Stimulated activated effector memory CD8-positive, alpha-beta T cell treated with anti-CD3 and anti-CD28 coated beads, Interleukin-12 subunit alpha, Interleukin-12 subunit beta, amount 100 ng/mL, for 72 hours (primary cell): ENCODE results near the gene TCF19.
"Not testable (repeated sequence)": the region's sequence is repeated elsewhere in the genome, so short reads cannot be mapped to it uniquely, and the experiment has no call there.

Experiments
- ATAC-seq: fragments of 150-1000 bp; cut with Tn5 transposase; 2 replicates; pipeline ENCODE4 v1.10.0; 2021
- DNase-seq, 2 donors: peaks; one replicate each; pipeline ENCODE4 v3.0.0; 2021 to 2022; ENCODE audit warnings: low spot score in 2 of 2
- H3K27ac Mint-ChIP-seq: one replicate; pipeline ENCODE4 v1.8.0; 2022; ENCODE audit warnings: mild to moderate bottlenecking, mixed read lengths
- H3K36me3 Mint-ChIP-seq: one replicate; pipeline ENCODE4 v1.8.0; 2022; ENCODE audit warnings: mild to moderate bottlenecking, mixed read lengths
- H3K4me1 Mint-ChIP-seq: one replicate; pipeline ENCODE4 v1.8.0; 2022; ENCODE audit warnings: mixed read lengths
- H3K4me3 Mint-ChIP-seq: one replicate; pipeline ENCODE4 v1.8.0; 2022; ENCODE audit warnings: mild to moderate bottlenecking, mixed read lengths
- H3K9me3 Mint-ChIP-seq: one replicate; pipeline ENCODE4 v1.8.0; 2022; ENCODE audit warnings: mixed read lengths

Gene TCF19

DNA sequence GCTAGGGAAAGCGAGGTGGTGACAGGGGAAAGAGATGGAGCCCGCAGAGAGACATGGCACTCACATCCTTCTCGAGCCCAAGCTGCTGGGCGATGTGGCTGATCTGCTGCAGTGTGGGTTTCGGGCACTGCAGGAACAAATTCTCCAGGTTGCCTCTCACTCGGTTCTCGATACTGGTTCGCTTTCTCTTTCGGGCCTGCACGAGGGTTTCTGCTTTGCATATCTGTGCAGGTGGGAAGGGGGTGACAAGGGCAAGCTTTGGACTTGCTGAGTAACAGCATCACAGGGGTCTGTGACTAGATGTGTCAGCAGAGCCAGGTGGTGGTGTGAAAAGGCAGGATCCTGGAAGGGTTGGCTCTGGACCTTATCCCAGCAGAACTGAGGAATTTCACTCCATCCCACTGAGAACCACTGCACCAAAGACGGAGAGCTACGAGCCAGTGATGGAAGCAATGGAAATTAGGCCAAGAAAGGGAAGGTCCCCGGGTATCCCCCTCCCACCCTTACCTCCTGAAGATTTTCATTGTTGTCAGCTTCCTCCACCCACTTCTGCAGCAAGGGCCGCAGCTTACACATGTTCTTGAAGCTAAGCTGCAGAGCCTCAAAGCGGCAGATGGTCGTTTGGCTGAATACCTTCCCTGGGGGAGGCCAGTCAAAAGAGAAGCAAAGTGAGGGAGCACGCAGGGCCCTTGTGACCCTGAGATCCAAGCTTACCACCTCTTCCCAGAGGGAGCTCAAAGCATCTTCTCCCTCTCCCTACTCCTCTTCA is 6.9 kb downstream of the TCF19 start:
- not testable (repeated sequence) for H3K4me3 Mint-ChIP-seq, H3K27ac Mint-ChIP-seq, H3K9me3 Mint-ChIP-seq, DNase-seq, ATAC-seq
- Mint-ChIP-seq H3K4me1 (peaks cover 24% of the 10 kb centered on the region), H3K36me3 (peaks cover 34% of the 10 kb centered on the region)

DNA sequence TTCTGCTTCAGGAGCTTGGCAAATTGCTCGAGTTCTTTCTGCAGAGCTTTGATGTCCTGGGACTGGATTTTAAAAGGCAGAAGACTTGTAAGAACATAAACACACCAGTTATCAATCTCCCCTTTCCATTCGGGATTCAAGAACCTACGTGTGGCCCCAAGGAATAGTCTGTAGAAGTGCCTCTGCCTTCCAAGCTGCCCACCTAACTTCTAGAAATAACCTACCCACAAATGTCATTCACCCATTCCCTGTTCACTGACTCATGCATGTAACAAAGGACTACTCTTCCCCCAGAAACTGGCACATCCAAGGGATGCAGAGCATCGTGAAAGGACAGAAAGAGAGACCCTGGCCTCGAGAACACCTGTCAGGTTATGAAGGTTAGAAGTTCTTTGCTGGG is 7.6 kb downstream of the TCF19 start:
- no peaks in the 10 kb centered on the region for H3K9me3 Mint-ChIP-seq
- H3K4me1 Mint-ChIP-seq: peaks cover 20% of the 10 kb centered on the region
- no peak for DNase-seq
- peaks cover 27% of the 10 kb centered on the region for H3K36me3 Mint-ChIP-seq
- no peak overlapping the region for H3K27ac Mint-ChIP-seq
- ATAC-seq: no peak
- no peak overlapping the region for H3K4me3 Mint-ChIP-seq

DNA sequence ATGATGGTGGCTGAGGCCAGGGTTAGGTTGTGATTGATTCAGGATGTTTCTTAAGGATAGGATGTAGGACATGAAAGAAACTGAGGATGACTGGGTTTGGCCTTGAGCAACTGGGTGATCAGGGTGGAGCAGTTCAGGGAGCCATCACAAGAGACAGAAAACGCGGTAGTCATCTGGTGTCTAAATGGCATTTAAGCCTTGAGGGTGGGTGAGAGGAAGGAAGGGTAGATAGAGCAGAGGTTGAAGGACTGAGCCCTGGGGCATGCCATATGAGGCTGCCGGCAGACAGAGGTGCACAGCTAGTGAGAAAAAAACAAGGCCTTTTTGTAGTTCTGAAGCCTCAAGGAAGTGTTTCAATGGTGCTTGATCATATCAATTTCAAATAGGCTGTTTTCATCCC is 10.2 kb downstream of the TCF19 start:
- H3K9me3 Mint-ChIP-seq: no peaks in the 10 kb centered on the region
- H3K27ac Mint-ChIP-seq: no peak overlapping the region
- H3K4me3 Mint-ChIP-seq: no peak overlapping the region
- peaks cover under 1% of the 10 kb centered on the region for H3K36me3 Mint-ChIP-seq
- DNase-seq: no peak
- no peak for ATAC-seq
- peaks cover 8% of the 10 kb centered on the region for H3K4me1 Mint-ChIP-seq

- H3K36me3 Mint-ChIP-seq: no peaks in the 10 kb centered on the region
- peaks cover 8% of the 10 kb centered on the region for H3K4me1 Mint-ChIP-seq
- H3K9me3 Mint-ChIP-seq: no peaks in the 10 kb centered on the region
- no peak for DNase-seq
- no peak for ATAC-seq
- H3K27ac Mint-ChIP-seq: no peak overlapping the region
- H3K4me3 Mint-ChIP-seq: no peak overlapping the region
Observed at GRCh38 chr6:31169123-31169857, 10.9 kb downstream of the TCF19 start.

DNA sequence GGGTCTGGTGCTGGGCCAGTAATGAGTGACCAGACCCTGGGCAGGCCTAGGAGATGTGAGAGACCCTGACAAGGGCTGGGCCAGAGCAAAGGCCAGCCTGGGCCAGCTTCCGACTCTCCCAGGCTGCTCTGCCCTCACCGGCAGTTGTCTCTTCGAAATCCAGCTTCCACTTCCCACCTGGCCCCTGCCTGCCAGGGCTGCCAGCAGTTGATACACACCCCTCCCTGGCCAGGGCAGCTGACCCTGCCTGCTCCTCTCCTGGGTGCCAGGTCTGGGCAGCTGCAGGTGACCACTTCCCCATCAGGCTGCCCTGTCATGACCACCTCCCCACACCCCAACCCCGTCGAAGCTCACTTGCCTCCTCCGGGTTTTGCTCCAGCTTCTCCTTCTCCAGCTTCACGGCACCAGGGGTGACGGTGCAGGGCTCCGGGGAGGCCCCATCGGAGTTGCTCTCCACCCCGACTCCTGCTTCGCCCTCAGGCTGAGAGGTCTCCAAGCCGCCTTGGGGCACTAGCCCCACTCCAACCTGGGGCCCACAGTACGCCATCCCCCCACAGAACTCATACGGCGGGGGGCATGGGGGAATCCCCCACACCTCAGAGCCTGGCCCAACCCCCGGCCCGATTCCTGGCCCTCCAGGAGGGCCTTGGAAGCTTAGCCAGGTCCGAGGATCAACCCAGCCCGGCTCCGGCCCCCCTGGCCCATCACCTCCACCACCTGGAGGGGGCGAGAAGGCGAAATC is 11.6 kb downstream of the TCF19 start:
- H3K9me3 Mint-ChIP-seq, ATAC-seq, DNase-seq, H3K27ac Mint-ChIP-seq, H3K36me3 Mint-ChIP-seq, H3K4me3 Mint-ChIP-seq, H3K4me1 Mint-ChIP-seq: not testable (repeated sequence)

GRCh38 chr6:31170600-31170881 is 12.2 kb downstream of the TCF19 start, which contains the start of gene POU5F1:
POU5F1 (minus strand) TSS chr6:31170682; CDS start chr6:31170620, 62 bp downstream.
- no peak within 1 kb of the TSS for H3K4me3 Mint-ChIP-seq
- ATAC-seq (no peak), DNase-seq (no peak)
- H3K9me3 Mint-ChIP-seq: no peaks in the 10 kb centered on the region
- no peaks in the 10 kb centered on the region for H3K36me3 Mint-ChIP-seq
- no peak within 1 kb of the TSS for H3K27ac Mint-ChIP-seq
- peaks cover 6% of the 10 kb centered on the region for H3K4me1 Mint-ChIP-seq

DNA sequence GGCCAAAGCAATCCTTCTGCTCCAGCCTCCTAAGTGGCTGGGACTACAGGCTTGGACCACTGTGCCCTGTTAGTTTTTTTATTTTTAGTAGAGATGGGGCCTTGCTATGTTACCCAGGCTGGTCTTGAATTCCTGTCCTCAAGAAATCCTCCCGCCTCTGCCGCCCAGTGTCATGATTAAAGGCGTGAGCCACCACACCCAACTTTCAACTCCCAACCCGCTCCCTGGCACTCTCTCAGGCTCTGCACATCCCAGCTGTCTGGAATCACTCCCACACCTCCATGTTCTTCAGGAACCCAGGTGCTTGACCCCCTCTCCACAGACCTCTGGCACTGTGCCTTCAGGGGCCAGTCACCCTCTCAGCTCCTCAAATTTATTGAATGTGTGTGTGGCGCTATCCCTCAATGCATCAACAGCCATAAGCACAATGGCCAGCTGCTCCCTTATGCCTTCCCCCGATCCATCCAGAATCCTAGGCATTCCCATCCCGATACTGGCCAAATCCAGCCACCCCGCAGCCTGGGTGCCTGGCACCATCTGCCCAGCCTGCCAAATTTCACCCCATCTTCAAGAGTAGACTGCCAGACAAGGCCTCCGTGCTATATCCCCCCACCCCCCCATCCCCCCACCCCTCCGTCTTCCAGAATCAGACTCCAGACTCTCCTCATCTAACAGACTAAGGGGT is 12.7 kb downstream of the TCF19 start:
- Mint-ChIP-seq H3K4me1 (peaks cover 12% of the 10 kb centered on the region), H3K36me3 (no peaks in the 10 kb centered on the region), H3K4me3 (no peak overlapping the region), H3K9me3 (no peaks in the 10 kb centered on the region), H3K27ac (no peak overlapping the region)
- ATAC-seq (no peak), DNase-seq (no peak)

GRCh38 chr6:31171931-31172905 is 13.8 kb downstream of the TCF19 start:
- peak overlapping the region; percentile 6 for H3K27ac Mint-ChIP-seq
- peaks cover 13% of the 10 kb centered on the region for H3K4me1 Mint-ChIP-seq
- DNase-seq: no peak
- H3K9me3 Mint-ChIP-seq: no peaks in the 10 kb centered on the region
- H3K4me3 Mint-ChIP-seq: no peak overlapping the region
- no peak for ATAC-seq
- H3K36me3 Mint-ChIP-seq: no peaks in the 10 kb centered on the region

GRCh38 chr6:31172973-31173384 is 14.6 kb downstream of the TCF19 start:
- Mint-ChIP-seq H3K36me3 (no peaks in the 10 kb centered on the region), H3K4me1 (peaks cover 20% of the 10 kb centered on the region), H3K27ac (no peak overlapping the region)

DNA sequence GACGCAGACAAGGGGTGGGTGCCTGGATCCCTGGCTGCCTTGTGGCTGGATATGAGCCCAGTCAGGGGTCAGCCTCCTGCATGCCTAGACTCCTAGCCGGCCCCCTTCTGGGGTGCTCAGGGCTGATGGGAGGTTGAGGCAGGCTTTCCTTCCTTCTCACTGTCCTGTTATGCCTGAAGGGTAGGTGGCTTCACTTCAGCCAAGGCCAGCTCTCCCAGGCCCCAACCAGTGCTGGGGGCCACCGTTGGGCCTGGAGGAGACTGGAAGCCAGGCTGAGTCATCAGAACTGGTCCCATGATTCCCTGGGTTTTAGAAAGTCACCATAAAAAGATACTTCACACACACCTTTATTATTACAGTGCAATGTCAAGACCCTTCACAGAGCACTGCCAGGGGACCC is 15.0 kb downstream of the TCF19 start:
- H3K27ac Mint-ChIP-seq: no peak overlapping the region
- no peak for ATAC-seq
- no peak for DNase-seq
- H3K4me3 Mint-ChIP-seq: no peak overlapping the region
- peaks cover 24% of the 10 kb centered on the region for H3K4me1 Mint-ChIP-seq
- no peaks in the 10 kb centered on the region for H3K9me3 Mint-ChIP-seq
- no peaks in the 10 kb centered on the region for H3K36me3 Mint-ChIP-seq

More at GRCh38 chr6:31172973-31173384, 14.6 kb downstream of the TCF19 start:
- no peak for ATAC-seq
- no peak for DNase-seq
- H3K9me3 Mint-ChIP-seq: no peaks in the 10 kb centered on the region
- no peak overlapping the region for H3K4me3 Mint-ChIP-seq

GRCh38 chr6:31174378-31174777 is 16.0 kb downstream of the TCF19 start:
- no peaks in the 10 kb centered on the region for H3K9me3 Mint-ChIP-seq
- no peak overlapping the region for H3K4me3 Mint-ChIP-seq
- peaks cover 34% of the 10 kb centered on the region for H3K4me1 Mint-ChIP-seq
- DNase-seq: no peak
- no peaks in the 10 kb centered on the region for H3K36me3 Mint-ChIP-seq
- ATAC-seq: no peak
- H3K27ac Mint-ChIP-seq: no peak overlapping the region

- peaks cover 35% of the 10 kb centered on the region for H3K4me1 Mint-ChIP-seq
- ATAC-seq (no peak), DNase-seq (no peak)
- H3K4me3 Mint-ChIP-seq: no peak overlapping the region
- H3K9me3 Mint-ChIP-seq: no peaks in the 10 kb centered on the region
- no peaks in the 10 kb centered on the region for H3K36me3 Mint-ChIP-seq
- peak overlapping the region; percentile 69 for H3K27ac Mint-ChIP-seq
Observed at GRCh38 chr6:31175971-31176370, 17.6 kb downstream of the TCF19 start.

DNA sequence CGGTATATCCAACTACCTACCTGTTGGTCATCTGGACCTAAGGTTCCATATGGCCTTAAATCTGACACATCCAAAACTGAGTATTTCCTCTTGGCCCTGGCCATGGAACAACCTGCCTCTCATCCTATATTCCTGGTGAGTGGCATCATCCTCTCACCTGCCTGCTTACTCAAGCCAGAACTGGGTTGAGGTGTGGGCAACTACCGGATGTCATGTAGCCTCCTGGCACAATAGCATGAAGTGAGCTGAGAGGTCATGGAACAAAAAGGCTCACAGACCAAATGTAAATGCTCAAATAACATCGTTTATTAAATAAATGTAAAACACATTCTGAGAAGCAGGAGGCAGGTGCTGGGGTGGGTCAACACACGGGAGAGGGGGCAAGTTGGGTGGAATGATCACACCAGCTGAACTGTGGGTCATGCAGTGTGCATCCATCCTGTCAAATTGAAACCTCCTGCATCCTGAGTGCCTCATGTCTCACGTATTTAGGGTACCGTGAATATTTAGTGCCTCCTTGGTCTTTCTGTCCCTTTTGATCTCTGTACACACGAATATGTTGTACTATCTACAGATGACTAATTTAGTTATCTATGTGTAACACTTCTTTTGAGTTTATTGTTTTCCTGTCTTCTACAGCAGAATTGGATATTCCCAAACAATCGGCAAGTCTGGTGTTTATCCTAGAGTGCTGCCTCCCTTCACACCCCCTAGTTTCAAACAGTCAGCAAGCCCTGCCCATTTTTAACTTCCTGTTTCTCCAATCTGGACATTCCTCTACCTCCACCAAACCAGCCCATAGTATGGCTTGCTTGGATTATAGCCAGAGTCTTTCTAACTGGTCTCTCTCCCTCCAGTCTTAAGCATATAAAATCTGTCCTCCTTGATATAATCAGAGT is 20.0 kb downstream of the TCF19 start:
- Mint-ChIP-seq H3K9me3 (no peaks in the 10 kb centered on the region), H3K4me3 (peak overlapping the region; percentile 32), H3K4me1 (peaks cover 35% of the 10 kb centered on the region), H3K27ac (peak overlapping the region; percentile 43), H3K36me3 (no peaks in the 10 kb centered on the region)
- ATAC-seq (peak; percentile 80), DNase-seq (no peak)
